ENCODE measurements around the gene CDC42BPA. TPM values are rescaled to one million over a fixed set of nuclear protein-coding genes. Genes with fewer than 3 reads are reported as not detected.

Gene CDC42BPA
- total and polyA plus RNA-seq, 2 of the 13 experiments (the other 11 are each of a cell fraction or from before 2014, with no cell fraction given) = 6.5 to 16.0 TPM

DNA sequence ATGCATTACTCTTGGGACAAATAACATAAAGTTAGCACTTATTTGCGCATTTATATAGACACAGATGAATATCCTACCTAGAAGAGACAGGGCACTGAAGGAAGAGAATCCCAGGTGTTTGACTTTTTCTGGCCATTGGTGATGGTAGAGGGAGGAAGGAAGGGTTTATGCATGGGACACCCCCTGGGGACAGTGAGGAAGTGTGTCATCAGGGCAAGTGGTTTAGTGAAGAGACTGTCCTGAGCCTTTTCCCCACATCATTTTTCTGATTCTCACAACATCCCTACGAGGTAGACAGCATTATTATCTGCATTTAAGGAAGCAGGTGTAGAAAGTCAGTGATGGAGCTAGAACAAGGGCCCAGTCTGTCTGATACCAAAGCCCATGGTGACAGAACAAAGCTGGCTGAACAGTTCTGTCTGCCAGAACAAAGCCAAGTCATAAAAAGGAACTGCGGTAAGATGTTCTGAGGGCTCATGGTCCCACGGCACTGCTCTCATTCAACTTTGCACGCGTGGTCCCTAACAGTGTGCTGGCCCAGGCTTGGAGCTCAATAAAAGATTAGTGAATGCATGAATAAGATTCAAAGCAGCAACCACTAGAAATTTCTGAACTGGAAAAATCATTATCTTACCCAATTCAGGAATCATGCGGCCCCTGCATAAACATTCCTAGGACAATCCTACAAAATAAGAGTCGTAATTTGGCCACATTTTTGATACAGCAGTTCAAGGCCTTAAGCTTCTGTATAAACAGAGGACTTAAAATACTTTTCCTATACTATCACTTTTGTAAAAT, 12.2 kb upstream of the CDC42BPA start:
- in situ Hi-C loops (cut with HindIII; ENCODE audit: extremely low pct_ligation_motif_present, low pct_unique_long_range_greater_than_20kb) = no loop called here
- no peak overlapping the region for H3K4me3 ChIP-seq (replicated peaks in 1 of 3; ENCODE audit: insufficient read depth in 1 of 3, low read depth in 2 of 3, low read length in 3 of 3)
- H3K9me3 ChIP-seq (ENCODE audit: low read length) = peaks cover 8% of the 10 kb centered on the region; the same call in 1 of the 2 replicates
- H3K27ac ChIP-seq (ENCODE audit: extremely low read length, insufficient read depth, low read length) = no peak overlapping the region
- TF ChIP-seq ZNF12 (CRISPR knock-in tag; IDR thresholded peaks at IDR 0.05) = no peak
- no peak for TF ChIP-seq DPF2 (CRISPR knock-in tag; IDR thresholded peaks at IDR 0.05; ENCODE audit: borderline replicate concordance, low read depth)
- TF ChIP-seq ETV6 (CRISPR knock-in tag; conservative IDR thresholded peaks at IDR 0.05) = no peak
- no peak for TF ChIP-seq CAMTA2 (CRISPR knock-in tag; IDR thresholded peaks at IDR 0.05; ENCODE audit: borderline replicate concordance)
- TF ChIP-seq ONECUT2 (CRISPR knock-in tag; IDR thresholded peaks at IDR 0.05) = no peak
- no peak for TF ChIP-seq TBX2 (CRISPR knock-in tag; IDR thresholded peaks at IDR 0.05; ENCODE audit: borderline replicate concordance)
- no peak for TF ChIP-seq SPEN (CRISPR knock-in tag; IDR thresholded peaks at IDR 0.05; ENCODE audit: low read depth)
- TF ChIP-seq KLF15 (CRISPR knock-in tag; IDR thresholded peaks at IDR 0.05; ENCODE audit: borderline replicate concordance) = no peak
- no peak for TF ChIP-seq SAFB2 (CRISPR knock-in tag; IDR thresholded peaks at IDR 0.05; ENCODE audit: borderline replicate concordance, low read depth)
- TF ChIP-seq ZNF549 (CRISPR knock-in tag; IDR thresholded peaks at IDR 0.05) = no peak
- no peak for TF ChIP-seq NPAS2 (CRISPR knock-in tag; IDR thresholded peaks at IDR 0.05; ENCODE audit: borderline replicate concordance)
- no peak for TF ChIP-seq ADNP (CRISPR knock-in tag; IDR thresholded peaks at IDR 0.05)
- no peak for TF ChIP-seq ZNF17 (CRISPR knock-in tag; IDR thresholded peaks at IDR 0.05)
- TF ChIP-seq JUN (CRISPR knock-in tag; IDR thresholded peaks at IDR 0.05) = no peak
- TF ChIP-seq CBX1 (IDR thresholded peaks at IDR 0.05; ENCODE audit: low read depth) = no peak
- TF ChIP-seq RBFOX2 (IDR thresholded peaks at IDR 0.05; ENCODE audit: low read depth, low read length) = no peak
- TF ChIP-seq JUNB (CRISPR knock-in tag; IDR thresholded peaks at IDR 0.05; ENCODE audit: borderline replicate concordance) = no peak
- TF ChIP-seq ZFP1 (CRISPR knock-in tag; IDR thresholded peaks at IDR 0.05) = no peak
- TF ChIP-seq ZKSCAN5 (CRISPR knock-in tag; IDR thresholded peaks at IDR 0.05) = no peak
- no peak overlapping the region for H3K4me2 ChIP-seq (ENCODE audit: low read depth, low read length)
- DNase-seq (ENCODE audit: low spot score) = no peak
- no peaks in the 10 kb centered on the region for H3K79me2 ChIP-seq (ENCODE audit: insufficient read depth, low read length)
- WGBS (ENCODE audit: low lambda C conversion rate) = 49% methylated on average over 8 of the region's 8 CpGs
- no peak for ATAC-seq
- no peak overlapping the region for H3K9ac ChIP-seq (ENCODE audit: insufficient read depth, low read depth, low read length)
- no peaks in the 10 kb centered on the region; a peak in 1 of 5 replicates for H3K27me3 ChIP-seq (ENCODE audit: control insufficient read depth in 1 of 2, insufficient read depth in 2 of 2, low read length in 2 of 2)
- BruUV-seq (replicated peaks) = no TSS peak
- intact Hi-C loops (cut with micrococcal nuclease; ENCODE audit: unreplicated experiment) = no loop called here
- ChIA-PET CTCF (ENCODE audit: low intra/inter-chr PET ratio, low total read pairs) (no interaction called here), POLR2A (interaction anchor here (0.8 kb wide), 1 partner anchor 12 kb away, joined by 3 read pairs; no protein-coding TSS in a partner anchor)
- FAIRE-seq = no peak
- no peaks in the 10 kb centered on the region for H4K20me1 ChIP-seq (ENCODE audit: insufficient read depth, low read length)
- H2AFZ ChIP-seq (ENCODE audit: low read length) = no peak overlapping the region
- no peaks in the 10 kb centered on the region for H3K36me3 ChIP-seq (replicated peaks in 1 of 2; ENCODE audit: control insufficient read depth in 1 of 2, insufficient read depth in 2 of 2, low read length in 2 of 2)
- H3K4me1 ChIP-seq (ENCODE audit: insufficient read depth, low read length) = peaks cover 17% of the 10 kb centered on the region
